MCF 10A (cell line): ENCODE measurements around the gene TRIM8. TPM values are rescaled to one million over a fixed set of nuclear protein-coding genes. Genes with fewer than 3 reads are reported as not detected.

Experiments
- BruUV-seq: library from RNA; stranded (reverse); fragments of 400-500 nt; replicated peaks from 2 replicates; lab custom pipeline; 2021; lab: Mats Ljungman, UMichigan
- CTCF ChIA-PET: fragments of 300-600 bp; sonication (Branson Sonifier 250); formaldehyde crosslinking; extraction: SDS; loops from one replicate; lab custom pipeline; 2021; ENCODE audit warnings: antibody characterized with exemption, inconsistent platforms; lab: Yijun Ruan, JAX
- POLR2A ChIA-PET: fragments of 300-600, 350-650 bp; sonication (Branson Sonifier 250); formaldehyde crosslinking; extraction: SDS; loops from one replicate; lab custom pipeline; 2020; ENCODE audit warnings: antibody characterized with exemption, inconsistent platforms; lab: Yijun Ruan, JAX
- DNase-seq: peaks from one replicate; pipeline ENCODE4 v3.0.0-alpha.2; 2018; ENCODE audit not compliant: unreplicated experiment
- H3K27ac Mint-ChIP-seq: one replicate; pipeline ENCODE4 v1.8.0; 2022; ENCODE audit warnings: mild to moderate bottlenecking, low read depth, mixed read lengths; ENCODE audit not compliant: unreplicated experiment
- H3K27me3 Mint-ChIP-seq: one replicate; pipeline ENCODE4 v1.8.0; 2022; ENCODE audit warnings: mixed read lengths; ENCODE audit not compliant: insufficient read depth, unreplicated experiment
- H3K36me3 Mint-ChIP-seq: one replicate; pipeline ENCODE4 v1.8.0; 2022; ENCODE audit warnings: mild to moderate bottlenecking, moderate library complexity, mixed read lengths; ENCODE audit not compliant: insufficient read depth, unreplicated experiment
- H3K4me1 Mint-ChIP-seq: one replicate; pipeline ENCODE4 v1.8.0; 2022; ENCODE audit warnings: mixed read lengths; ENCODE audit not compliant: insufficient read depth, unreplicated experiment
- H3K4me3 Mint-ChIP-seq: one replicate; pipeline ENCODE4 v1.8.0; 2022; ENCODE audit warnings: mild to moderate bottlenecking, moderate library complexity, mixed read lengths; ENCODE audit not compliant: unreplicated experiment
- H3K9me3 Mint-ChIP-seq: one replicate; pipeline ENCODE4 v1.8.0; 2022; ENCODE audit warnings: mixed read lengths; ENCODE audit not compliant: unreplicated experiment
- intact Hi-C: fragments of 100-400 bp; cut with micrococcal nuclease; formaldehyde crosslinking; loops from 2 replicates; pipeline ENCODE4 v1.14.1; 2022
- total RNA-seq: library from RNA; stranded (reverse); gene quantifications from 2 replicates; pipeline ENCODE4 v1.2.3, GENCODE V29; 2022
- TF ChIP-seq, protein P1 (sequence below): fragments of 200-600 bp; IDR thresholded peaks from one replicate; pipeline ENCODE4 v1.8.0; 2022; ENCODE audit warnings: antibody characterized with exemption, mild to moderate bottlenecking; ENCODE audit not compliant: unreplicated experiment

Gene TRIM8
- total RNA-seq, 1 experiment from 2014 or later = 78.1 TPM

DNA sequence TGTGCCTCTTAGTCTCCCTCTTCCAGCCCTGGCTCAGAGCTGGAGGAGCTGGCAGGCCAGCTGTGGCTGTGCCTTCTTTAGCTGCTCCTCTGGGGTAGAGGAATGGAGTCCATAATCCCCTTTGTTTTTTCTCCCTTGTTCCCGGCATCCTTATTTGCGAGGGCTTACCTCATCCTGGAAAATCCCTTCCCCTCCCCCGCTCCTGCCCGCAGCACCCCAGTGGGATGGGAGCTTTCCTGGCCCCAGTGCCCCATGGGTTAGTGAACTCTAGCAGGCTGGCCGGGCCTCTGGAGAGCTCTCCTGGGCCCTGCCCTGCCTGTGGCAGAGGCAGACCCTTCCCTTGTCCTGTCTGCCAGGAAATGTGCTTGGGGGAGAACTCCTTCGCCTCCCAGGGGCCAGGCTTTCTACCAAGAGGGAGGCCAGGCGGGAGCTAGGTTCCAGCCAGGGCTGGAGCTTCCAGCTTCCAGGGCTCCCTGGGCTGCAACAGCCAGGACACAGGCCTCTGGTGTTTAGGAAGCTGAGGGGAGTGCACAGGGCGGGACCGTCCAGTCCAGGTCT lies 16.5 kb upstream of the TRIM8 start:
- H3K36me3 Mint-ChIP-seq = no peaks in the 10 kb centered on the region
- peaks cover 40% of the 10 kb centered on the region for H3K4me1 Mint-ChIP-seq
- DNase-seq = peak; percentile 71
- CTCF ChIA-PET = interaction anchor here (0.6 to 1.1 kb wide), 4 partner anchors 58 to 435 kb away, joined by 3 read pairs; no protein-coding TSS in a partner anchor
- BruUV-seq = no TSS peak
- POLR2A ChIA-PET = interaction anchor here (0.6 to 4.4 kb wide), 5 partner anchors 14 to 284 kb away, joined by 3 to 29 read pairs (median 3); partner anchors contain the start of genes ARL3, SFXN2 and TRIM8
- no peaks in the 10 kb centered on the region for H3K9me3 Mint-ChIP-seq
- intact Hi-C loops = no loop called here
- no peak overlapping the region for H3K4me3 Mint-ChIP-seq
- peak overlapping the region; percentile 53 for H3K27ac Mint-ChIP-seq
- TF ChIP-seq, protein P1, sequence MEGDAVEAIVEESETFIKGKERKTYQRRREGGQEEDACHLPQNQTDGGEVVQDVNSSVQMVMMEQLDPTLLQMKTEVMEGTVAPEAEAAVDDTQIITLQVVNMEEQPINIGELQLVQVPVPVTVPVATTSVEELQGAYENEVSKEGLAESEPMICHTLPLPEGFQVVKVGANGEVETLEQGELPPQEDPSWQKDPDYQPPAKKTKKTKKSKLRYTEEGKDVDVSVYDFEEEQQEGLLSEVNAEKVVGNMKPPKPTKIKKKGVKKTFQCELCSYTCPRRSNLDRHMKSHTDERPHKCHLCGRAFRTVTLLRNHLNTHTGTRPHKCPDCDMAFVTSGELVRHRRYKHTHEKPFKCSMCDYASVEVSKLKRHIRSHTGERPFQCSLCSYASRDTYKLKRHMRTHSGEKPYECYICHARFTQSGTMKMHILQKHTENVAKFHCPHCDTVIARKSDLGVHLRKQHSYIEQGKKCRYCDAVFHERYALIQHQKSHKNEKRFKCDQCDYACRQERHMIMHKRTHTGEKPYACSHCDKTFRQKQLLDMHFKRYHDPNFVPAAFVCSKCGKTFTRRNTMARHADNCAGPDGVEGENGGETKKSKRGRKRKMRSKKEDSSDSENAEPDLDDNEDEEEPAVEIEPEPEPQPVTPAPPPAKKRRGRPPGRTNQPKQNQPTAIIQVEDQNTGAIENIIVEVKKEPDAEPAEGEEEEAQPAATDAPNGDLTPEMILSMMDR = no peak
- no peaks in the 10 kb centered on the region for H3K27me3 Mint-ChIP-seq

DNA sequence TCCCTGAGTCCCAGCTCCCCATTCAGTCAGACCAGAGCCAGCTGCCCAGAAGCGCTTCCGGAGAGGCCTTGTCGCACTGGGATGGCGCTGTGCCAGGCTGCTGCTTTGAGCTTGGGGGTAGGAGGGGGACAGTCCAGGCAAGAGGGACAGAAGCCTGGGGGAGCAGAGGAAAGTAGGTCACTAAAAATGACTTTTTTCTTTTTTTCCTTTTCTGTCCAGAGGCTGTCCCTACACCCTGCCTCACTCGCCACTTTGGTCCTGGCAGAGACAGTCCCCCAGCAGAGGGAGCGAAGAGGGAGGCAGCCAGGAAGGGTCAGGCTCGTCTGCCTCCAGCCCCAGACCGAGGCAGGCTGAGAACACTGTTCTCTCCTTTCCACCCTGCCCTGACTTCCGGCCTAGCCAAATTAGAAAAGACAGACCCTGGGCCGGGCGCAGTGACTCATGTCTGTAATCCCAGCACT lies 15.8 kb upstream of the TRIM8 start:
- peak overlapping the region; percentile 6 for H3K4me3 Mint-ChIP-seq
- POLR2A ChIA-PET = interaction anchor here (1.6 to 4.4 kb wide), 3 partner anchors 14 to 26 kb away, joined by 3 to 29 read pairs (median 15); partner anchors contain the start of gene TRIM8

DNA sequence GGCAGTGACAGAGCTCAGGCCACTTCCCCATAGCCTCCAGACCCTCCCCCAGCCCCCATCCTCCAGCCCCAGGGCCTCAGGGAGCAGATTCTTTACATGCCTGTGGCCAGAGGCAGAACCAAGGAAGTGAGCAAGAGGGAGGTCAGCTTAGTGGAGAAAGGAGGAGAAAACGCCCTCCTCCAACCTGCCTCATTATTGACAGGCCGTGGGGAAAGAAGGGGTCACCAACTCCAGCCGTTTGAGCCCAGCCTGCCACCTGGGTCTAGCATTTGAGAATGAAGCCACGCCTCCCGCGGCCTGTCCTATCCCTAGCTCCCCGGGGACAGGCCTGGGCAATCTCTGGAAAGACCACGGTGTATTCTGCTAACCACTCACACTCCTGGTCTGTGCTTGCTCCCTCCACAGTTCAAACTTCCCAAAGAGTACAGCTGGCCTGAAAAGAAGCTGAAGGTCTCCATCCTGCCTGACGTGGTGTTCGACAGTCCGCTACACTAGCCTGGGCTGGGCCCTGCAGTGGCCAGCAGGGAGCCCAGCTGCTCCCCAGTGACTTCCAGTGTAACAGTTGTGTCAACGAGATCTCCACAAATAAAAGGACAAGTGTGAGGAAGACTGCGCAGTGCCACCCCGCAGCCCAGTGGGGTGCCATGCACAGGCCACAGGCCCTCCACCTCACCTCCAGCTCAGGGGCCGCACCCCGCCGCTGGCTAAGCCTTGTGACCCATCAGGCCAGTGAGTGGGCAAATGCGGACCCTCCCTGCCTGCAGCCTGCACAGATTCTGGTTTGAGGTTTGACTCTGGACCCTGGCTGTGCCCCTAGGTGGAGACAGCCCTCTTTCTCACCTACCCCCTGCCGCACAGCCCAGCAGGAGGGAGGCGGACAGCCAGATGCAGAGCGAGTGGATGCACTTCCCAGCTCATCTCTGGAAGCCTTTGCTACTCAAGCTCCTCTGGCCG lies 14.3 kb upstream of the TRIM8 start:
- peak overlapping the region; percentile 53 for H3K27ac Mint-ChIP-seq
- no peaks in the 10 kb centered on the region for H3K27me3 Mint-ChIP-seq
- BruUV-seq = no TSS peak
- H3K4me1 Mint-ChIP-seq = peaks cover 47% of the 10 kb centered on the region
- H3K9me3 Mint-ChIP-seq = no peaks in the 10 kb centered on the region
- CTCF ChIA-PET = interaction anchor here (0.6 to 0.8 kb wide), 2 partner anchors 24 to 748 kb away, joined by 3 read pairs; no protein-coding TSS in a partner anchor
- POLR2A ChIA-PET = interaction anchor here (4.4 kb wide), 1 partner anchor 12 kb away, joined by 29 read pairs; no protein-coding TSS in a partner anchor
- TF ChIP-seq, protein P1 = no peak
- H3K4me3 Mint-ChIP-seq = peak overlapping the region; percentile 6
- intact Hi-C loops = no loop called here
- DNase-seq = peak; percentile 57
- H3K36me3 Mint-ChIP-seq = no peaks in the 10 kb centered on the region

More for the DNA sequence above, 15.8 kb upstream of the TRIM8 start:
- Mint-ChIP-seq H3K36me3 (no peaks in the 10 kb centered on the region), H3K27me3 (no peaks in the 10 kb centered on the region), H3K9me3 (no peaks in the 10 kb centered on the region), H3K4me1 (peaks cover 46% of the 10 kb centered on the region), H3K27ac (peak overlapping the region; percentile 53)
- TF ChIP-seq, protein P1 = no peak
- intact Hi-C loops = no loop called here
- BruUV-seq = no TSS peak
- CTCF ChIA-PET = interaction anchor here (0.6 to 1.1 kb wide), 4 partner anchors 58 to 436 kb away, joined by 3 read pairs; no protein-coding TSS in a partner anchor
- peak; percentile 70 for DNase-seq
